ENCODE measurements around the gene AKAP13. TPM values are rescaled to one million over a fixed set of nuclear protein-coding genes. Genes with fewer than 3 reads are reported as not detected.

The AKAP13 gene
- polyA plus RNA-seq, 1 of the 3 experiments (the other 2 are of a cell fraction), result 8.4 TPM

DNA sequence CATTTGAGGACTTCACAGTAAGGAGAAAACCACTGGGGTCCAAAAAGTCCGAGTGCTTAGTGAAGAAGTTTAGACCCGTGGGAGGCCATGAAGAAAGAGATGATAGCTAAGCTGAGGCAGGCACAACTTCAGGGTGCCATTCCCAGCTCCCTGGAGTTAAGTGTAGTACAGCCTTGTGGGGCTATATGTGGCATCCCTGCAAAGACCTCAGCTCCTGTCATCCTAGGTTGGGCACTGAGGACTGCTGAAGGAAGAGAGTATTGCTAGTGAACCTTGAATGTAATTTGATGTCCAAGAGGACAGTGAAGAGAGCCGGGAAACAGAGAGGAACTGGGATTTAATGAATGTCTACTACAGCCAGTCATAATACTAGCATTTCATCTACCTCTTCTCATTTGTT, 162.1 kb downstream of the AKAP13 start (continued):
- TF ChIP-seq, protein P1, sequence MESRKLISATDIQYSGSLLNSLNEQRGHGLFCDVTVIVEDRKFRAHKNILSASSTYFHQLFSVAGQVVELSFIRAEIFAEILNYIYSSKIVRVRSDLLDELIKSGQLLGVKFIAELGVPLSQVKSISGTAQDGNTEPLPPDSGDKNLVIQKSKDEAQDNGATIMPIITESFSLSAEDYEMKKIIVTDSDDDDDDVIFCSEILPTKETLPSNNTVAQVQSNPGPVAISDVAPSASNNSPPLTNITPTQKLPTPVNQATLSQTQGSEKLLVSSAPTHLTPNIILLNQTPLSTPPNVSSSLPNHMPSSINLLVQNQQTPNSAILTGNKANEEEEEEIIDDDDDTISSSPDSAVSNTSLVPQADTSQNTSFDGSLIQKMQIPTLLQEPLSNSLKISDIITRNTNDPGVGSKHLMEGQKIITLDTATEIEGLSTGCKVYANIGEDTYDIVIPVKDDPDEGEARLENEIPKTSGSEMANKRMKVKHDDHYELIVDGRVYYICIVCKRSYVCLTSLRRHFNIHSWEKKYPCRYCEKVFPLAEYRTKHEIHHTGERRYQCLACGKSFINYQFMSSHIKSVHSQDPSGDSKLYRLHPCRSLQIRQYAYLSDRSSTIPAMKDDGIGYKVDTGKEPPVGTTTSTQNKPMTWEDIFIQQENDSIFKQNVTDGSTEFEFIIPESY (IDR thresholded peaks at IDR 0.05; ENCODE audit: borderline replicate concordance, low read depth), result no peak
- TF ChIP-seq REST (IDR thresholded peaks at IDR 0.05; ENCODE audit: low read depth, low read length), result no peak

- Histone ChIP-seq H3K27ac (ENCODE audit: low read depth in 2 of 2, low read length in 1 of 2) (no peak overlapping the region), H4K20me1 (ENCODE audit: insufficient read depth) (peaks cover 6% of the 10 kb centered on the region; the same call in 1 of the 2 replicates), H3K36me3 (replicated peaks in 1 of 2; ENCODE audit: control insufficient read depth in 1 of 2, insufficient read depth in 2 of 2, low read length in 1 of 2) (peaks cover 0 to 16% of the 10 kb centered on the region in 2 experiments), H3K27me3 (ENCODE audit: insufficient read depth) (no peaks in the 10 kb centered on the region), H3K9me2 (no peaks in the 10 kb centered on the region), H3K9ac (no peak overlapping the region), H3K79me2 (ENCODE audit: insufficient read depth) (peaks cover 6% of the 10 kb centered on the region; the same call in 1 of the 2 replicates), H3K4me2 (no peak overlapping the region), H3K9me3 (no peaks in the 10 kb centered on the region), H2AFZ (ENCODE audit: low read depth) (no peak overlapping the region), H3K4me1 (ENCODE audit: control insufficient read depth in 1 of 2, insufficient read depth in 2 of 2, low read depth in 1 of 2, low read length in 1 of 2) (peaks cover 0 to 2% of the 10 kb centered on the region in 2 experiments; a peak in 1 of 4 replicates), H3F3A (replicated peaks; ENCODE audit: insufficient read depth) (no peaks in the 10 kb centered on the region), H3K4me3 (ENCODE audit: low read depth in 2 of 2, low read length in 1 of 2) (no peak overlapping the region)
- whole genome bisulfite sequencing (ENCODE audit: low lambda C conversion rate), result 61% methylated on average over 3 of the region's 3 CpGs
- no peak for TF ChIP-seq GATA2 (CRISPR knock-in tag; IDR thresholded peaks at IDR 0.05)
- ChIA-PET POLR2A (no interaction called here), CTCF (interaction anchor here (1.1 to 1.5 kb wide), 3 partner anchors 8 to 33 kb away, joined by 3 to 4 read pairs (median 3); no protein-coding TSS in a partner anchor)
- no peak for DNase-seq
Measured at GRCh38 chr15:85542895-85543331, 162.5 kb downstream of the AKAP13 start.

- H3K9ac ChIP-seq, result no peak overlapping the region
- 98% methylated on average over 15 of the region's 15 CpGs for WGBS (ENCODE audit: low lambda C conversion rate)
- peaks cover 0 to 2% of the 10 kb centered on the region in 2 experiments; a peak in 1 of 4 replicates for H3K4me1 ChIP-seq (ENCODE audit: control insufficient read depth in 1 of 2, insufficient read depth in 2 of 2, low read depth in 1 of 2, low read length in 1 of 2)
- no peak overlapping the region for H3K27ac ChIP-seq (ENCODE audit: low read depth in 2 of 2, low read length in 1 of 2)
- DNase-seq, result no peak
- H3K4me2 ChIP-seq, result no peak overlapping the region
- H3F3A ChIP-seq (replicated peaks; ENCODE audit: insufficient read depth), result no peaks in the 10 kb centered on the region
- CTCF ChIA-PET, result interaction anchor here (1.1 to 1.4 kb wide), 2 partner anchors 13 to 32 kb away, joined by 3 read pairs; no protein-coding TSS in a partner anchor
- TF ChIP-seq CTCF (IDR thresholded peaks at IDR 0.05), result no peak
- no peak for TF ChIP-seq FOXM1 (IDR thresholded peaks at IDR 0.05; ENCODE audit: low read depth)
- no peak for TF ChIP-seq MAX (IDR thresholded peaks at IDR 0.05; ENCODE audit: low read depth)
- TF ChIP-seq EP300 (IDR thresholded peaks at IDR 0.05; ENCODE audit: borderline replicate concordance in 1 of 2, low read depth in 1 of 2, low read length in 1 of 2), result no peak
- no peak for TF ChIP-seq RCOR1 (IDR thresholded peaks at IDR 0.05; ENCODE audit: low read length)
- TF ChIP-seq TEAD4 (IDR thresholded peaks at IDR 0.05; ENCODE audit: borderline replicate concordance, insufficient read depth), result no peak
- TF ChIP-seq, protein P2, sequence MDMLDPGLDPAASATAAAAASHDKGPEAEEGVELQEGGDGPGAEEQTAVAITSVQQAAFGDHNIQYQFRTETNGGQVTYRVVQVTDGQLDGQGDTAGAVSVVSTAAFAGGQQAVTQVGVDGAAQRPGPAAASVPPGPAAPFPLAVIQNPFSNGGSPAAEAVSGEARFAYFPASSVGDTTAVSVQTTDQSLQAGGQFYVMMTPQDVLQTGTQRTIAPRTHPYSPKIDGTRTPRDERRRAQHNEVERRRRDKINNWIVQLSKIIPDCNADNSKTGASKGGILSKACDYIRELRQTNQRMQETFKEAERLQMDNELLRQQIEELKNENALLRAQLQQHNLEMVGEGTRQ (IDR thresholded peaks at IDR 0.05; ENCODE audit: borderline replicate concordance, low read depth, low read length), result no peak
- TF ChIP-seq NRF1 (IDR thresholded peaks at IDR 0.05; ENCODE audit: low read depth, low read length), result no peak
- no peak for TF ChIP-seq FOSL2 (IDR thresholded peaks at IDR 0.05; ENCODE audit: borderline replicate concordance, low read depth)
- no peak for TF ChIP-seq NFIC (IDR thresholded peaks at IDR 0.05; ENCODE audit: borderline replicate concordance)
- POLR2A ChIA-PET, result no interaction called here
- peaks cover 6% of the 10 kb centered on the region; the same call in 1 of the 2 replicates for H4K20me1 ChIP-seq (ENCODE audit: insufficient read depth)
- peaks cover 6% of the 10 kb centered on the region; the same call in 1 of the 2 replicates for H3K79me2 ChIP-seq (ENCODE audit: insufficient read depth)
- H3K4me3 ChIP-seq (ENCODE audit: low read depth in 2 of 2, low read length in 1 of 2), result no peak overlapping the region
- H2AFZ ChIP-seq (ENCODE audit: low read depth), result no peak overlapping the region
- no peaks in the 10 kb centered on the region for H3K27me3 ChIP-seq (ENCODE audit: insufficient read depth)
- H3K9me2 ChIP-seq, result no peaks in the 10 kb centered on the region
- no peaks in the 10 kb centered on the region for H3K9me3 ChIP-seq
- H3K36me3 ChIP-seq (replicated peaks in 1 of 2; ENCODE audit: control insufficient read depth in 1 of 2, insufficient read depth in 2 of 2, low read length in 1 of 2), result peaks cover 1 to 16% of the 10 kb centered on the region in 2 experiments
Measured at GRCh38 chr15:85543741-85544155, 163.3 kb downstream of the AKAP13 start.

All from SK-N-SH (cell line).